ENCODE measurements around the gene MOV10L1. TPM values are rescaled to one million over a fixed set of nuclear protein-coding genes. Genes with fewer than 3 reads are reported as not detected.

Gene MOV10L1
- polyA plus RNA-seq, 3 donors: 0.18 to 0.35 TPM; not detected in 1

DNA sequence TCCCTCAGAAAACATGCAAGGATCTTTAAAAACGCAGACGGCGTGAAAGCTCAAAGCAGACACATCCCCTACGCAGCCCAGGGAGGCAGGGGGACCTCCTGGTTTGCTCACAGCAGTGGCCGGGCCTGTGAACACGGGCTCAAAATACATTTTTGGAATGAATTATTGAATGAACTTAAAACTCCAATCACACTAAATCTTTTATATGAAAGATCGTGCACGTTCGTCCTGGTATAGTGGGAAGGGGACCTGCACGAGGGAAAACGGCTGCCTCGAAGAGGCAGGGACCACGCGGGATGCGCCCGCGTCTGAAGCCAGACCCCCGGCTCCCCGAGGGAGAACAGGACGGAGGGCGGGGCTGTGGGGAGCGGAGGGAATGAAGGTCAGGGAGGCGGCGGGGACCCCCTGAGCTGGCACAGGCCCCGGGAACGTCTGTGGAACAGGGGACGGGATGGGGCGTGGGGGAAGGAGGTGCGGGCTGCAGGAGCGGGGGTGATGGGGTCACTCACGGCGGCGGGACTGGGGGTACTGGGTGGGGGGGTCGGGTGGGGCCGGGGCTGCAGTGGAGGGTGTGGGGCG is 79.5 kb downstream of the MOV10L1 start:
- Histone ChIP-seq H3K9ac (ENCODE audit: insufficient read depth, low read length, poor library complexity, severe bottlenecking) (no peak overlapping the region), H3K9me3 (replicated peaks in 1 of 2; ENCODE audit: control insufficient read depth in 1 of 2, insufficient read depth in 1 of 2, low read length in 2 of 2) (no peaks in the 10 kb centered on the region), H3K27me3 (ENCODE audit: control insufficient read depth in 2 of 2, insufficient read depth in 2 of 2, low read length in 2 of 2) (peaks cover 8 to 33% of the 10 kb centered on the region in 2 donors), H2AFZ (ENCODE audit: insufficient read depth, low read depth, low read length, poor library complexity, severe bottlenecking) (no peak overlapping the region), H3K27ac (ENCODE audit: low read depth in 1 of 2, low read length in 2 of 2) (no peak overlapping the region), H3K36me3 (replicated peaks in 1 of 2; ENCODE audit: control insufficient read depth in 1 of 2, insufficient read depth in 2 of 2, low read length in 2 of 2) (no peaks in the 10 kb centered on the region), H3K4me2 (replicated peaks; ENCODE audit: extremely low read depth, low read length, poor library complexity, severe bottlenecking) (peak overlapping the region; percentile 54), H3K79me2 (ENCODE audit: insufficient read depth, low read length) (no peaks in the 10 kb centered on the region), H3K4me3 (replicated peaks in 1 of 3; ENCODE audit: low read depth in 2 of 3, low read length in 3 of 3) (peak overlapping the region in 1 of 3 experiments; percentile 48), H3K4me1 (ENCODE audit: control insufficient read depth in 1 of 2, insufficient read depth in 2 of 2, low read length in 2 of 2) (peaks cover 13 to 33% of the 10 kb centered on the region in 2 donors), H4K20me1 (ENCODE audit: insufficient read depth, low read length) (no peaks in the 10 kb centered on the region)
- DNase-seq: no peak
- peak overlapping the region; percentile 63 to 80 for H3K4me3 Mint-ChIP-seq
- peak overlapping the region in 2 of 7 donors; percentile 36 to 75 for H3K27ac Mint-ChIP-seq
- H3K27me3 Mint-ChIP-seq (ENCODE audit: low read depth in 3 of 3): peaks cover 35 to 66% (median 37%) of the 10 kb centered on the region in 3 donors
- WGBS (ENCODE audit: insufficient coverage): 15% methylated on average over 21 of the region's 36 CpGs
- peaks cover 28% of the 10 kb centered on the region for H3K4me1 Mint-ChIP-seq
- peaks cover 0 to 18% (median 4%) of the 10 kb centered on the region in 7 donors for H3K9me3 Mint-ChIP-seq
- intact Hi-C loops (cut with micrococcal nuclease): no loop called here
- TF ChIP-seq, protein P1, sequence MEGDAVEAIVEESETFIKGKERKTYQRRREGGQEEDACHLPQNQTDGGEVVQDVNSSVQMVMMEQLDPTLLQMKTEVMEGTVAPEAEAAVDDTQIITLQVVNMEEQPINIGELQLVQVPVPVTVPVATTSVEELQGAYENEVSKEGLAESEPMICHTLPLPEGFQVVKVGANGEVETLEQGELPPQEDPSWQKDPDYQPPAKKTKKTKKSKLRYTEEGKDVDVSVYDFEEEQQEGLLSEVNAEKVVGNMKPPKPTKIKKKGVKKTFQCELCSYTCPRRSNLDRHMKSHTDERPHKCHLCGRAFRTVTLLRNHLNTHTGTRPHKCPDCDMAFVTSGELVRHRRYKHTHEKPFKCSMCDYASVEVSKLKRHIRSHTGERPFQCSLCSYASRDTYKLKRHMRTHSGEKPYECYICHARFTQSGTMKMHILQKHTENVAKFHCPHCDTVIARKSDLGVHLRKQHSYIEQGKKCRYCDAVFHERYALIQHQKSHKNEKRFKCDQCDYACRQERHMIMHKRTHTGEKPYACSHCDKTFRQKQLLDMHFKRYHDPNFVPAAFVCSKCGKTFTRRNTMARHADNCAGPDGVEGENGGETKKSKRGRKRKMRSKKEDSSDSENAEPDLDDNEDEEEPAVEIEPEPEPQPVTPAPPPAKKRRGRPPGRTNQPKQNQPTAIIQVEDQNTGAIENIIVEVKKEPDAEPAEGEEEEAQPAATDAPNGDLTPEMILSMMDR (IDR thresholded peaks at IDR 0.05): no peak
- H3K36me3 Mint-ChIP-seq: peaks cover 4 to 6% of the 10 kb centered on the region in 2 donors

DNA sequence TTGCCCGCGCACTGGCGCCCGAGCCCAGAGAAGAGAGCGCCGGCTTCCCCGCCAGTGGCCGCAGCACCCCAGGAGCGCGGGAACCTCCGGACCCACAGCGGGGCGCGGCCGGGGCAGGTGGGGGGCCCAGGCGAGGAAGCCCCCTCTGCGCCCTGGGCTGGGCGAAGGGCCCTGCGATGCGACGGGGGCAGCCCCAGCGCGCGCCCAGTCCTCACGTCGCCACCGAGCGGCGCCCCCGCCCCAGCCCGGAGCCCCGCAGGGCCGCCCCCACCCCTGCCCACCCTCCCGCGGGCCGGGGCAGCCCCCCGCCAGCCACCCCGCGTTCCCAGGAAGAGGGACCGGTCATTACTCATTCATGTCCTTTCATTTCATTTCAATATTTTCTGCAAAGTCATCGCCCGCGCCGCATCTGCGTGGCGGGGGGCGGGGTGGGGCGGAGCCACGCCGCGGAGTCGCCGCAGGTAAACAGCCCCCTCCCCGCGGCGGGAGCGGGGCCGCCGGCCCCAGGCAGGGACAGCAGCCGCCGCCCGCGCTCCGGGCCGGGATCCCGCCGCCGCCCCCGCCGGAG is 80.1 kb downstream of the MOV10L1 start:
- 0% methylated on average over 39 of the region's 70 CpGs for WGBS (ENCODE audit: insufficient coverage)
- H3K4me1 ChIP-seq (ENCODE audit: control insufficient read depth in 1 of 2, insufficient read depth in 2 of 2, low read length in 2 of 2): peaks cover 13 to 33% of the 10 kb centered on the region in 2 donors
- TF ChIP-seq, protein P1 (IDR thresholded peaks at IDR 0.05): no peak
- Mint-ChIP-seq H3K27me3 (ENCODE audit: low read depth in 3 of 3) (peaks cover 35 to 67% (median 37%) of the 10 kb centered on the region in 3 donors), H3K4me1 (peaks cover 28% of the 10 kb centered on the region), H3K36me3 (peaks cover 4 to 6% of the 10 kb centered on the region in 2 donors), H3K9me3 (peaks cover 0 to 18% (median 4%) of the 10 kb centered on the region in 7 donors), H3K4me3 (peak overlapping the region; percentile 71 to 72), H3K27ac (no peak overlapping the region)
- no peaks in the 10 kb centered on the region for H3K79me2 ChIP-seq (ENCODE audit: insufficient read depth, low read length)
- no peaks in the 10 kb centered on the region for H4K20me1 ChIP-seq (ENCODE audit: insufficient read depth, low read length)
- peak overlapping the region; percentile 7 to 48 (median 12) for H3K4me3 ChIP-seq (replicated peaks in 1 of 3; ENCODE audit: low read depth in 2 of 3, low read length in 3 of 3)
- peak overlapping the region; percentile 54 for H3K4me2 ChIP-seq (replicated peaks; ENCODE audit: extremely low read depth, low read length, poor library complexity, severe bottlenecking)
- peaks cover 8 to 33% of the 10 kb centered on the region in 2 donors for H3K27me3 ChIP-seq (ENCODE audit: control insufficient read depth in 2 of 2, insufficient read depth in 2 of 2, low read length in 2 of 2)
- peak overlapping the region; percentile 27 for H3K9ac ChIP-seq (ENCODE audit: insufficient read depth, low read length, poor library complexity, severe bottlenecking)
- DNase-seq: peak; percentile 52 to 70 (median 56)
- no peak overlapping the region for H3K27ac ChIP-seq (ENCODE audit: low read depth in 1 of 2, low read length in 2 of 2)
- no peaks in the 10 kb centered on the region for H3K36me3 ChIP-seq (replicated peaks in 1 of 2; ENCODE audit: control insufficient read depth in 1 of 2, insufficient read depth in 2 of 2, low read length in 2 of 2)
- H3K9me3 ChIP-seq (replicated peaks in 1 of 2; ENCODE audit: control insufficient read depth in 1 of 2, insufficient read depth in 1 of 2, low read length in 2 of 2): no peaks in the 10 kb centered on the region
- no peak overlapping the region for H2AFZ ChIP-seq (ENCODE audit: insufficient read depth, low read depth, low read length, poor library complexity, severe bottlenecking)
- intact Hi-C loops (cut with micrococcal nuclease): loop anchor here in 1 of 2 donors (5.0 kb wide), 1 partner anchor 37 kb away; no protein-coding TSS in a partner anchor

Data from CD14-positive monocyte (primary cell).